BE2C (cell line): Measurements from ENCODE around the gene HOXA11.
A peak's percentile ranks its signal among the peaks of the same experiment; 100 is the strongest.

Experiments used
- DNase-seq: peaks from one replicate; pipeline ENCODE4 v3.0.0-alpha.2; 2020
- H3K27me3 ChIP-seq: fragments of 250-450 bp; sonication (Bioruptor Pico); 2 replicates; pipeline ENCODE4 v1.5.1; 2020; ENCODE audit warnings: mild to moderate bottlenecking
- H3K36me3 ChIP-seq: fragments of 250-450 bp; sonication (Bioruptor Pico); 2 replicates; pipeline ENCODE4 v1.5.1; 2020; ENCODE audit warnings: mild to moderate bottlenecking
- H3K4me1 ChIP-seq: fragments of 250-450 bp; sonication (Bioruptor Pico); 2 replicates; pipeline ENCODE4 v1.5.1; 2020
- H3K4me3 ChIP-seq: 2 replicates; pipeline ENCODE4 v1.5.1; 2011; ENCODE audit warnings: low read depth, low read length
- H3K9me3 ChIP-seq: fragments of 250-450 bp; sonication (Bioruptor Pico); 2 replicates; pipeline ENCODE4 v1.5.1; 2020
- TF ChIP-seq, protein P1 (sequence below): IDR thresholded peaks from 2 replicates; pipeline ENCODE4 v1.5.1; 2012; ENCODE audit warnings: mild to moderate bottlenecking, low read depth, low read length

The HOXA11 gene

DNA sequence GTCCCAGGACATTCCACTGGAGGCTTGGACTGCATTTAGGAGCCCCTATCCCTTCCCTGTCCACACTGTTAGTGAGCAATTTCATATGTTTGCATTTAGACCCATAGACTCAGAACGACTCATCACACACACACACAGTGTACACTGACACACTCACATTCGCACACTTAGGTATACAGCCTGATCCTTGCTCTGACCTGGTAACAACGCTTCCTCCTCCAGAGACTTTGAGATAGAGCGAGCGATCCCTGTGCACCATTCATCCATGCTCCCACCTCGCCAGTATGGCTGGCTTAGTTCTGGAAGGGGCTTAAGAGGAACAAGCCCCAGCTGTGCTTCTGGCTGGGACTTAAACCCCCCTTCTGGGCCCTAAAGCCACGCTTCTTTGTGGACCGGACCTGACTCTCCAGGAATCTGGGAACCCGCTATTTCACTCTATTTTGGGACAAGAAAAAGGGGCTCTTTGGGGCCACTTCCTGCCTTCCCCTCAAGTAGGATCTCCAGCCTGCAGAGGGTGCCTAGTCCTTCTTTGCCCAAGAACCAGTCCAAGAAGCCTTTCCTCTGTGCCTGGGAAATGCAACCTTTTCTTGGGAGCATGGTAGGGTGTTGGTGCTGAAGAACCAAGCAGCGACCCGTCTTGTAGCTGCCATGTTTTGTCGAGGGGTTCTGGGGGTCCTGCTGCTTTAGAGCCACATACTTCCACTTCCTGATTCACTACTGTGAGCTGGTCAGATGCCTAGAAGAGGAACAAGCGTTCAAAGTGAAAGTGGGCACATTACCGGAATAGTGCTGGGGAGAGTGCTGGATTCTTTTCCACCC is 15.9 kb upstream of the HOXA11 start:
- Histone ChIP-seq H3K4me1 (no peaks in the 10 kb centered on the region), H3K27me3 (peaks cover 99% of the 10 kb centered on the region), H3K9me3 (no peaks in the 10 kb centered on the region), H3K36me3 (no peaks in the 10 kb centered on the region), H3K4me3 (no peak overlapping the region; the same call in 1 of the 2 replicates)
- no peak for DNase-seq
- TF ChIP-seq, protein P1, sequence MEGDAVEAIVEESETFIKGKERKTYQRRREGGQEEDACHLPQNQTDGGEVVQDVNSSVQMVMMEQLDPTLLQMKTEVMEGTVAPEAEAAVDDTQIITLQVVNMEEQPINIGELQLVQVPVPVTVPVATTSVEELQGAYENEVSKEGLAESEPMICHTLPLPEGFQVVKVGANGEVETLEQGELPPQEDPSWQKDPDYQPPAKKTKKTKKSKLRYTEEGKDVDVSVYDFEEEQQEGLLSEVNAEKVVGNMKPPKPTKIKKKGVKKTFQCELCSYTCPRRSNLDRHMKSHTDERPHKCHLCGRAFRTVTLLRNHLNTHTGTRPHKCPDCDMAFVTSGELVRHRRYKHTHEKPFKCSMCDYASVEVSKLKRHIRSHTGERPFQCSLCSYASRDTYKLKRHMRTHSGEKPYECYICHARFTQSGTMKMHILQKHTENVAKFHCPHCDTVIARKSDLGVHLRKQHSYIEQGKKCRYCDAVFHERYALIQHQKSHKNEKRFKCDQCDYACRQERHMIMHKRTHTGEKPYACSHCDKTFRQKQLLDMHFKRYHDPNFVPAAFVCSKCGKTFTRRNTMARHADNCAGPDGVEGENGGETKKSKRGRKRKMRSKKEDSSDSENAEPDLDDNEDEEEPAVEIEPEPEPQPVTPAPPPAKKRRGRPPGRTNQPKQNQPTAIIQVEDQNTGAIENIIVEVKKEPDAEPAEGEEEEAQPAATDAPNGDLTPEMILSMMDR, result no peak

DNA sequence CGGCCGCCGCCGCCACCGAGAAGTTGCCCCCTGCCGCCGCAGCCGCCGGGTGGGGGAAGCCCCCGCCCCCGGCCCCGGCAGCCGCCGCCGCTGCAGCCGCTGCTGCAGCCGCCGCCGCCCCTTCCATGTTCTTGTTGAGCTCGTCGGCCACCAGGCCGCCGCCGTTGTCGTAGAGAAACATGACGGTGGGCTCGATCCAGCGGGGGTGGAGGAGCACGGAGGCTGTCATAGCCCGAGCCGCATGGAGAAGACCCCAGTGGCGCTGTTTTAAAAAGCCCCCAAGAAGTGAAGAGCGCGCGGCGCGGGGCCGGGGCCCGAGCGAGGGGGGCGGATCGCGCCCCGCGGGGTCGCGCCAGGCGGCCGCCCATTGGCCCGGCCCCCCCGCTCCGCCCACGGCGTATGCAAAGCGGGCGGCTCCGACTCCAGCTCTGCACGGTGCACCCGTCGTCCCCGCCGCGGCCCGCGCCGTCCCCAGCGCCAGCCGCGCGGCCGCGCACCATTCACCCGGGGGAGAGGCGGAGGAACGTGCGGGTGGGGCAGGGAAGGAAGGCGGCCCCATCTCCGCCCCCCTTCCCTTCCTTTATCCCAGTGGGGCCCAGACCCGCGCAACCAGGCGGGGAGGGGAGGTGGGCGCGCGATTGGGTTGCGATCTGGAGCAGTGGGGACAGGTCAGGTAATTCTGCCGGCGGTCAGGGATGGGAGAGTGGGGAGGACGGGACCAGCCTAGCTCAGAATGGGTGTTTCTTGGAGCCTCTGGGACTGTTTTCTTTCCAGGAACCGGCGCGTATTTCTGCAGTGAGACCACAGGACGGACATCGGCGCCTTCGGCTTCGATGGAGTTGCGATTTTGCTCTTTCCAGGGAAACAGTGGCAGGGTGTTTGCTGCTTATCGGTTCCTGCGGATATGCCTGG is 15.1 kb upstream of the HOXA11 start, which contains the start of gene HOXA13:
Gene HOXA13 (minus strand): TSS at position 243 of the 912 bp plus-strand sequence. CDS start 14 bp downstream, at position 229.
- TF ChIP-seq, protein P1, result no peak
- H3K4me3 ChIP-seq, result peak within 1 kb of the TSS; percentile 52
- H3K4me1 ChIP-seq, result no peaks in the 10 kb centered on the region
- H3K36me3 ChIP-seq, result no peaks in the 10 kb centered on the region
- peak; percentile 83 for DNase-seq
- peaks cover 99% of the 10 kb centered on the region for H3K27me3 ChIP-seq
- no peaks in the 10 kb centered on the region for H3K9me3 ChIP-seq

DNA sequence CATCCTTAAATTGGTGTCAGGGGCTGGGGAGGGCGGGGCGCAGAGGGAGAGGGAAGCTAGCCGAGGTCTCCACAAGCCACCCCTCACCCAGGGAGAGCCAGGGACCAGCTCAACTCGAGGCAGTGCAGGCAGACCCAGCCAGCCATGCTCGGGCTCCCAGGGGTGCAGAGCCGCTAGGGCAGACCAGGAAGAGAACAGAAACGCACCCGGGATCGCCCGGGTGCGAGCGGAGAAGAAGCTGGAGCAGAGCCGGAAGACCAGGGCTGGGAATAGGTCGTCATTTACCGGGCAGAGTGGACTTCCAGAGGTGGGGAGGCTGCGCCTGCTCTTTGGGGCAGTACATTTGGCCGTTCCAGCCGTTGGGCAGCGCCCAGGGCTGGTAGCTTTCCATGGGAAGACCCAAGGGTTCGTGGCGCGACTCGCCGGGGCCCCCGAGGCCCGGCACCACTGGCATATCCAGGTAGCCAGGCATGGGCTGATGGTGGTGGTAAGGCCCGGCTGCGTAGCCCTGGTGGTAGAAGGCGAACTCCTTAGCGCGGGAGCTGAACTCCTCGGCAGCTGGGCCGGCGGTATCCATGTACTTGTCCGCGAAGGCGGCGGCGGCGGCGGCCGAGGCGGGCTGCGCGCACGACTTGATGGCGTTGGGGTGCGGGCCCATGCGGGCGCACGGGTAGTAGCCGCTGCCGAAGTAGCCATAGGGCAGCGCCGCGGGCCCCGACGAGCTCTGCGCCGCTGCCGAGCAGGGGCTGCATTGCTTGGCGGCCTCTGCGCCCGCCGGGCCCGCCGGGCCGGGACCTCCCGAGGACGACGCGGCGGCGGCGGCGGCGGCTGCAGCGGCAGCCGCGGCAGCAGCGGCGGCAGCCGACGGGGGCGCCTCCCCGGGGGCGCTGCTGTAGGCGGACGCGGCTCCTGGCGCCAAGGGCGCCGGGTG is 14.1 kb upstream of the HOXA11 start:
- H3K9me3 ChIP-seq, result no peaks in the 10 kb centered on the region
- TF ChIP-seq, protein P1, result no peak
- H3K36me3 ChIP-seq, result no peaks in the 10 kb centered on the region
- H3K4me1 ChIP-seq, result no peaks in the 10 kb centered on the region
- H3K4me3 ChIP-seq, result peak overlapping the region; percentile 20
- no peak for DNase-seq
- H3K27me3 ChIP-seq, result peaks cover 99% of the 10 kb centered on the region

DNA sequence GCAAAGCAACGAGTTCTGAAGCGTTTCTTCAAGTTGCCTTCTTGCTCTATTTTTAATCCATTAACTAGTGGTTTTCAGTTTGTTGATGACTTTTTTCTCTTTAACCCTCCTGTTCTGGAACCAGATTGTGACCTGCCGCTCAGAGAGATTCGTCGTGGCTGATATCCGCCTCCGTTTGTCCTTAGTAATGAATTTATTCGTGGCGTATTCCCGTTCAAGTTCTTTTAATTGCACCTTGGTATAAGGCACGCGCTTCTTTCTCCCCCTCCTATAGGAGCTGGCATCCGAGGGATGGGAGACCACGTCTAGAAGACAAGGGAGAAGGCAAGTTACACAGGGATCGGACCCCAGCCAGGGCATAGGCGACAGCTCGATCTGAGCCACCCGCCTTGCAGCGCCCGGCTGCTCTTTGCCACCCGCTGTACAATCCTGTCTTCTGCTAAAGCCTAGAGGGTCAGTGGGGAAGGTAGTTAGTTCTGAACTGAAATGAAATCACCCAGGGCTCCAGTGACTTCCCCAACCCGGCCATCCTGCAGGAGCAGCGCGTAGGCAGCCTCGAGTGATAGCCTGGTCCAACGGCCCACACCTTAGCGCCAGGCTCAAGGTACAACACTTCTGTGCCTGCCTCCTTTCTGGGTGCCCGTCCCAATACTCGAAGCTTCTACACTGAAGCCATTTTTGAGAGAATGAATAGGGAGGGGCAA is 13.3 kb upstream of the HOXA11 start:
- H3K36me3 ChIP-seq, result no peaks in the 10 kb centered on the region
- no peaks in the 10 kb centered on the region for H3K9me3 ChIP-seq
- TF ChIP-seq, protein P1, result no peak
- H3K4me3 ChIP-seq, result no peak overlapping the region
- DNase-seq, result no peak
- peaks cover 99% of the 10 kb centered on the region for H3K27me3 ChIP-seq
- no peaks in the 10 kb centered on the region for H3K4me1 ChIP-seq
